ENCODE data around the gene SHCBP1L.

SHCBP1L gene

DNA sequence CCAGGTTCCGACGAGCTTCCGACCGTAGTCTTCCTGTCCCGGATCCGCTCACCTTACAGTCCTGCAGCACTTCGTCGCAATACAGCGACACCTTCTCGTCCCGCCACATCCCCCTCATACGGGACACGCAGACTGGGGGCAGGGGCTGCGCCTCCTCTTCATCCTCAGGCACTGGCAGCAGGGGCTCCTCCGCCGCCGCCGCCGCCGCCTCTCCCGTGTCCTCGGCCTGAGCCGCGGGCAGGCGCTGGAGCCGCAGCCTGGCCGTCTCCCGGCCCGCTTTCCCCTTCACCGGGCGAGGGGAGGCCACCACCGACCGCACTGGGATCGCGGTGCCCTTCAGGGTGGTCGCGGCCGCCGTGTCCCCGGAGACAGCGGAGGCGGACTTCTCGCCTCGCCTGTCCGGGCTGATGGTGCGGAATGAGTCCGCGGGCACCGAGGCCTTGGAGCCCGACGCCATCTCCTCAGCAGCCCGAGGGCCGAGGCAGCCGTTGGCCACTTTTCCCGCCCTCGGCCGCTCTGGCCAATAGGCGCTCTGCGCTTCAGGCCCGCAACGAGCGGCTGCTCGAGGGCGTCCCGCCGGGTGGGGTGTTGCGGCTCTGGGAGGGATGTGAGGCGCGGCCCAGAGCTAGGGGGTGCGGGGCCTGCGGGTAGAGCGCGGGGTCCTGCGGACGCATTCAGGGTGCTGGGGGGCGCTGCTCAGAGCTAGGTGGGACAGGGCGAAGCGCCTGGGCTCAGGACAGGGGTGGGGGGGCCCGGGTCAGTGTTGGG is at the start of gene SHCBP1L:
TSS of gene SHCBP1L (minus strand) at position 490 of the 768 bp plus-strand sequence. CDS start at position 457, 33 bp downstream.
- DNase-seq = no peak

DNA sequence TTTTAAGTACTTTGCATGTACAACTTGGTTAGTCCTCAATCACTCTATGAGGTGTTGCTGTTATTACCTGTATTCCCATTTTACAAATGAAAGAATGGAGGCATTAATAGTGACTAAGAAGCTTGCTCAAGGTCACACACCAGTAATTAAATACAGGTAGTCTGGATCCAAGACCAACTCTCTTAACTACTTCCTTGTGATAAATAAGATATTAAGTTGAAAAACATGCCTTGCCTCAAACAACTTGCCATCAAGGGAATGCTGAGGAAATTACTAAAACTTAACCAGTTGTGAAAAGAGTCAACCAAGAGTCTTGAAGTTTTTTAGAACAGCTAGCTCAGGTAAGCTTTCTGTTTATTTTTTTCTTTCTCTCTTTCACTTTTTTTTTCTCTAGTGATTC is 49.3 kb upstream of the SHCBP1L start:
- no peak for DNase-seq

DNA sequence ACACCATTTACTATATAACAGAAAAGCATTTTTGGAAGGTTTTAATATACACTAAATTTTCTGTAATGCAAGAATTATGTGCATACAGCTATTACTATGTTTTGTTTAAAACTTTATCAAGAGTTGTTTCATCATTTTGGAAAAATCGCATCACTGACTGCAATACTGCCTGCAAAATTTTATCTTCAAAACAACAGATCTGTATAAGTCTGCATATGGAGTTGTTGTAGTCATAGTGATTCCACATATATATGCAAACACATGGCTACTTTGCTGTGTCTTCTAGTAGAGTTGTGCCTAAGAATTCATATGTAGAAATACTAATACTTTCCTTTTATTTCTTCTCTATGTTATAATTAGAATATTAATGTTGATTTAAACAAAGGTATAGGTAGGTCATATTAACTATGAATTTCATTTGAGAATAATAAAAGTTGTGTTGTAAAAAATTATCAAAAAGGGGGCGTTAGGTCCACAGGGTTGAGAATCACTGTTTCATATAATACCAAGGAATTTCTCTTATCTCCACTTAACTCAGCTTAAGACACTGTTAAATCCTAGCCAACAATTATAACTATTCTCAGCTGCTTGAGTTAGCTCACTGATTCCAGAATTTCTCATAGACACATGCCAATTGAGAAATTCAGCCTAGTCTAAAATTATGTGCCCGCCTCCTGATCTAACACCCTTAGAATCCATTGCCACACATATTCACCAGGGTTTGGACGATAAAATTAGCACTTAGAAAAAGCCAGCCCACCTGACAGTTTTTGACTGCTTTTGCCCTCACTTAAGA is 47.4 kb upstream of the SHCBP1L start:
- no peak for DNase-seq

DNA sequence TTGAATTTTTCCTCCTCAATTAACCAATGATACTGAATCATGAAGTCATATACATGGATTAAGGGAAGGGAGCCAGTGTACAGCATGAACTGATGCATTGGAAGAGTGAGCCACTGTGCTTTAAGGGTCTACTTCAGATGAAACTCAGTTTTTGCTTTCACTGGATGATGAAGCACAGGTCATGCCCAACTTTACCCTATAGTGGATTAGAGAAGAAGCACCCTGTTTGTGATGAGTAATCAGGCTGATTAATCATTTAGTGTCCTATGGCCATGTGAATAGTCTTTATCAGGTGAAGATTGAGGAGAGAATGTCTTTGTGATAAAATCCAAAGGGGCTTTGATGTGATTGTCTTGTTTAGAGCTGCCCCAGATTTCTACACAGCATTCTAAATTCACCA is 45.5 kb upstream of the SHCBP1L start:
- DNase-seq = no peak

GRCh38 chr1:182996816-182997215 is 43.9 kb upstream of the SHCBP1L start:
- no peak for DNase-seq

GRCh38 chr1:182995894-182996293 is 42.9 kb upstream of the SHCBP1L start:
- DNase-seq = no peak

DNA sequence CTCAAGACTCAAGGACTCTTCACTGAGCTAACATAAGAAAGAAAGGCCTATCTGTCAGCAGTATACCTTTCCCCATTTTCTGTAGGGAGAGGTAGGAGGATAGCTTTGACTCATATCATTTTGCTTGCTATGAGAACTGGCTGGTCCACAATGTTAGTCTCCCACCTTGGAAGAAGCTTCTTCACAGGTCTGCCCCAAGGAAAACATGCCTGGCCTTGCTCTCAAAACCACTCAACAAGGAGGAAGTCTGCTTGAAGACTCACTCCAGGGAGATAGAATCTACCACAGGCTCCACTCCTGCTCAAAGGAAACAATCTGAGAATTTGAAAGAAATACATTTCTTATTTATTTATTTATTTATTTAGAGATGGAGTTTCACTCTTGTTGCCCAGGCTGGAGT is 40.8 kb upstream of the SHCBP1L start:
- no peak for DNase-seq

DNA sequence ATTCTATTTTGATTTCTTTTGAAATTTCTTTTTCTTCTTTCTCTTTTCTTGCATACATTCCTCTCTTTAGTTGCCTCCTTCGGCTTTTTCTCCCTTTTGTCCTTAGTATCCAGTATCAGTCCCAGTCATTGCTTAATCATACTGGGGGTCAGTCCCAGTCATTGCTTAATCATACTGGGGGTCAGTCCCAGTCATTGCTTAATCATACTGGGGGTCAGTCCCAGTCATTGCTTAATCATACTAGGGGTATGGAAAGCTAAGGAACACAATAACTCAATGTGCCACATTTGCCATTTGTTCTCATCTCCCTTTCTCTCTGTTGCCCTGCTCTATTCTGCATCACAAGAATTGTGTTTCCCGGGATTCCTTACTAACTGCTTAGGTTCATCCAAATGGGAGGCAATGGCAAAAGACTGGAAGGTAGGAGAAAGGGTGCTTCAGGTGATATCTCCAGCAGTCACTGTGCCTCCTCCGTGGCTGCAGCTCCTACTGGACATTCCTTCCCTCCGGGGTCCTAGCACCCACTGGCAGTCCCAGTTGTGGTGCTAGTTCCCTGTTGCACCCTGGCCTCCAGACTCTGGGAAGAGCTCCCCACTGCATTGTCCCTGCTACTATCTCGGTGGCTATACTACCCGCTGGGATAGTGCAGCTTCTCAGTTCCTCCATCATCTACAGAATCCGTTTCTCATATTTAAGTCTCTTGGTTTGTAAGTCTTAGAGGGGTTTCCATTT is 37.6 kb upstream of the SHCBP1L start:
- DNase-seq = no peak

DNA sequence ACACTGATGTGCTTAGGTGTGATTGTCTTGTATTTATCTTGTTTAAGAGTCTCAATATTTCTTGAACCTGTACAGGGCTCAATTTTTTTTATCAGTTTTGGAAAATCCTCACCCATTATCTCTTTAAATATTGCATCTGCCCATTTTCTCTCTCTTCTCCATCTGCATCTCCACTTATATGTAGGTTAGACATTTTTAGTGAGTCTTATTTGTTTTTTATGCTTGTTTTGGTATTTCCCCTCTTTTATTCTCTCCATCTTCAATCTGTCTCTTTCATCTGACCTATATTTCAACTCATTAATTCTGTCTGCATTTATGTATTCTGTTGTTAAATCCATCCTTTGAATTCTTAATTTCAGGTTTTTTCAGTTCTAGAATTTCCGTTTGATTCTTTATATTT is 32.9 kb upstream of the SHCBP1L start:
- no peak for DNase-seq

- no peak for DNase-seq
Observed at GRCh38 chr1:182984621-182985020, 31.7 kb upstream of the SHCBP1L start.

DNA sequence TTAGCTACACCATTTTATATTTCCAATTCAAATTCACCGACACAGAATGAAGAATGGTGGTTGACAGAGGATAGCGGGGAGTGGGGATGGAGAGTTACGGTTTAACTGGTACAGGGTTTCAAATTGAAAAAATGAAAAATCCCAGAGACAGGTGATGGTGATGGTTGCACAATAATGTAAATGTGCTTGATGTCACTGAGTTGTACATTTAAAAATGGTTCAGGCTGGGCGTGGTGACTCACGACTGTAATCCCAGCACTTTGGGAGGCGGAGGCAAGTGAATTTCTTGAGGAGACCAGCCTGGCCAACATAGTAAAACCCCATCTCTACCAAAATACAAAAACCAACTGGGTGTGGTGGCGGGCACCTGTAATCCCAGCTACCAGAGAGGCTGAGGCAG is 31.2 kb upstream of the SHCBP1L start:
- no peak for DNase-seq

- DNase-seq = no peak
Observed at GRCh38 chr1:182978151-182978853, 25.3 kb upstream of the SHCBP1L start.

DNA sequence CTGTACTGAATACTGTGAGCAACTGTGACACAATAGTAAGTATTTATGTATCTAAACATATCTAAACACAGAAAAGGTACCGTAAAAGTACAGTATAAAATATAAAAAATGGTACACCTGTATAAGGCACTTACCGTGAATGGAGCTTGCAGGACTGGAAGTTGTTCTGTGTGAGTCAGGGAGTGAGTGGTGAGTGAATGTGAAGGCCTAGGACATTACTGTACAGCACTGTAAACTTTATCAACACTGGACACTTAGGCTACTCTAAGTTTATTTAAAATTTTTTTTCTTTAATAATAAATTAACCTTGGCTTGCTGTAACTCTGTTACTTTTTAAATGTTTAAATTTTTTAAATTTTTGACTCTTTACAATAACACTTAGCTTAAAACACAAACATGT is 24.5 kb upstream of the SHCBP1L start:
- no peak for DNase-seq

- no peak for DNase-seq
Observed at GRCh38 chr1:182974506-182975191, 21.7 kb upstream of the SHCBP1L start.

GRCh38 chr1:182972829-182973228 is 19.9 kb upstream of the SHCBP1L start:
- DNase-seq = no peak

- DNase-seq = no peak
Observed at GRCh38 chr1:182972231-182972630, 19.3 kb upstream of the SHCBP1L start.

GRCh38 chr1:182971219-182971618 is 18.3 kb upstream of the SHCBP1L start:
- DNase-seq = no peak

GRCh38 chr1:182968836-182969734 is 16.1 kb upstream of the SHCBP1L start:
- no peak for DNase-seq

DNA sequence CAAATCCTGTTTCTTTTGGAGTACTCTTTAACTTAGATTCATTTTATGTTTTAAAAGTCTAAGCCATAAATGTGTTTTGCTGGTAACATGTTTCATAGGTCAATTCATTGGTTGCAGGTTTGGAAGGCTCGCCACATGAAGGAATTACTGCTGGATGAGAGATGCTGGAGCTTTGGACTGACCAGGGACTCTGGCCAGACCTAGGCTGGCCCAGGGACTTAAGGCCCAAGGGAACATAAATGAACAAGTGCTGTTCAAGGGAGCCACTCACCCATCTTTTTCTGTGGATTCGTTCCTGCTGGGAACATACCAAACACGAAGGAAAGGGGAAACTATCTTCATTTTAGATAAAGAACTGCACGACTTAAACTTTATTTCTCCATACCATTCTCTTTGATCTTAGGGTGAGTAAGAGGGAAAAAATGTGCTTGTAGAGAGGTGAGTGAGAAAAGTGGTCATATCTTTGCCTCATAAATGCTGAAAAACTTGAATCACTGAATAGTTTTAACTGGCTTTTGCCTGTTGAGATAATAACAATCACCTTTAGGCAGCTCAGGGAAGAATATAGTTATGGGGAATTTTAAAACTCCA is 15.3 kb upstream of the SHCBP1L start:
- no peak for DNase-seq

- DNase-seq = no peak
Observed at GRCh38 chr1:182965861-182966260, 12.9 kb upstream of the SHCBP1L start.

GRCh38 chr1:182965096-182965495 is 12.1 kb upstream of the SHCBP1L start:
- no peak for DNase-seq

Measured in activated CD4-positive, alpha-beta T cell treated with anti-CD3 and anti-CD28 coated beads, Interleukin-2, amount 50 U/mL, for 48 hours (primary cell).